ENCODE data around the gene ATP9B.

DNA sequence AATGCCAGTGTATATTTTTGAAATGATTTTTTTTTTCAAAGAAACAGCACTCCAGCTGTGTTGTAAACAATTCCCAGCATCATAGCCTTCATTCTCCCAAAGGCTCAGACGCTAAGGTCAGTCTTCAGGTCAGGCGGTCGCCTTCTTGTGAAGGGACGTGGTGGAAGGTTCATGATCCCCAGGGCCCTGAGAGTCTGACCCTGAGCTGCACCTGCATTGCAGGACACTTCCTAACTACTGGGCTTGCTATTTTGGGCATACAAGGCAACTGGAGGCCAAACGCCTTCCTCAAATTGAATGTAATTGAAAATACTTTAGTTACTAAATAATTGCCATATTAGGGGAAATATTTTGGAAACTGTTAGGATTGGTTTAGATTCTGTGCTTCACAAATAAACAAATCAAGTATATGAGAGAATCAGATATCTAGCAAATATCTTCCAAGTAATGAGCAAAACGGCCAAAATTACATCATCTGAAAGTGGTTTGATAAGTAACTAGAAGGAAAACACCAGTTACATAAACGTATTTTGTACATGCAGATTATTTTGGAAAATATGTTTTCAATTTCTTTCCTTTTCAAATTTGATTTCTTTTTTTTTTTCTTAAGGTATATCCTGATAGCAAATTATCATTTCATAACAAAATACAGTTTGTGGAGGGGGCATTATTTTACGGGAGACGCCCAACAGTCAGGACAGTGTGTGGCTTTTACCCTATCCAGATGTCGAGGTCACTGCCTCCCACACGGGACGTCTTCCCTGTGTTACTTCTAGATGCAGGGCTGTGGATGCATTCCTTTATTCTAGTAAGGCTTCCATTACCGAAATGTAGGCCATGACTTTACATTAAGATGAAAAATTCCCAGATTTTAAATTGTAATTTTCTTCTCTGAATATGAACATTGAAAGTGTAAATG lies 136.0 kb downstream of the ATP9B start:
- no peak for TF ChIP-seq EZH2 (IDR thresholded peaks at IDR 0.05; ENCODE audit: insufficient read depth, poor library complexity, severe bottlenecking)
- TF ChIP-seq EZH2phosphoT487 (IDR thresholded peaks at IDR 0.05; ENCODE audit: insufficient read depth, low read depth), result no peak

Measured in GM23248 (cell line).